ENCODE measurements around the gene INS. TPM values are rescaled to one million over a fixed set of nuclear protein-coding genes. Genes with fewer than 3 reads are reported as not detected.

Gene INS
- total RNA-seq, 1 donor from 2014 or later = not detected

GRCh38 chr11:2192435-2192834 is 31.4 kb upstream of the INS start:
- Histone ChIP-seq H3K4me3 (no peak overlapping the region), H3K27me3 (ENCODE audit: low read depth) (peaks cover 75% of the 10 kb centered on the region), H3K27ac (replicated peaks) (no peak overlapping the region), H3K36me3 (no peaks in the 10 kb centered on the region), H3K9me3 (replicated peaks) (no peaks in the 10 kb centered on the region), H3K4me1 (peaks cover 9% of the 10 kb centered on the region)
- no peak for DNase-seq
- intact Hi-C loops (cut with micrococcal nuclease) = loop anchor here (10.0 kb wide), 2 partner anchors 102 to 222 kb away; no protein-coding TSS in a partner anchor
- no peak for TF ChIP-seq CTCF (IDR thresholded peaks at IDR 0.05; ENCODE audit: borderline replicate concordance)

- Histone ChIP-seq H3K27ac (replicated peaks) (no peak overlapping the region), H3K4me1 (peaks cover 9% of the 10 kb centered on the region), H3K9me3 (replicated peaks) (no peaks in the 10 kb centered on the region), H3K4me3 (no peak overlapping the region), H3K27me3 (ENCODE audit: low read depth) (peaks cover 76% of the 10 kb centered on the region), H3K36me3 (no peaks in the 10 kb centered on the region)
- no peak for DNase-seq
- no peak for TF ChIP-seq CTCF (IDR thresholded peaks at IDR 0.05; ENCODE audit: borderline replicate concordance)
- intact Hi-C loops (cut with micrococcal nuclease) = loop anchor here (10.0 kb wide), 2 partner anchors 103 to 223 kb away; no protein-coding TSS in a partner anchor
Measured at GRCh38 chr11:2191883-2192282, 30.9 kb upstream of the INS start.

GRCh38 chr11:2190657-2191471 is 29.9 kb upstream of the INS start:
- DNase-seq = no peak
- H3K27me3 ChIP-seq (ENCODE audit: low read depth) = peaks cover 85% of the 10 kb centered on the region
- TF ChIP-seq CTCF (IDR thresholded peaks at IDR 0.05; ENCODE audit: borderline replicate concordance) = no peak
- H3K9me3 ChIP-seq (replicated peaks) = no peaks in the 10 kb centered on the region
- intact Hi-C loops (cut with micrococcal nuclease) = loop anchor here (10.0 kb wide), 2 partner anchors 104 to 224 kb away; no protein-coding TSS in a partner anchor
- no peaks in the 10 kb centered on the region for H3K36me3 ChIP-seq
- no peak overlapping the region for H3K27ac ChIP-seq (replicated peaks)
- H3K4me3 ChIP-seq = no peak overlapping the region
- peaks cover 9% of the 10 kb centered on the region for H3K4me1 ChIP-seq

- no peaks in the 10 kb centered on the region for H3K9me3 ChIP-seq (replicated peaks)
- peaks cover 9% of the 10 kb centered on the region for H3K4me1 ChIP-seq
- no peak overlapping the region for H3K4me3 ChIP-seq
- intact Hi-C loops (cut with micrococcal nuclease) = loop anchor here (10.0 kb wide), 3 partner anchors 105 to 705 kb away; no protein-coding TSS in a partner anchor
- H3K27me3 ChIP-seq (ENCODE audit: low read depth) = peaks cover 85% of the 10 kb centered on the region
- H3K36me3 ChIP-seq = no peaks in the 10 kb centered on the region
- DNase-seq = no peak
- no peak overlapping the region for H3K27ac ChIP-seq (replicated peaks)
- no peak for TF ChIP-seq CTCF (IDR thresholded peaks at IDR 0.05; ENCODE audit: borderline replicate concordance)
Measured at GRCh38 chr11:2189938-2190656, 29.1 kb upstream of the INS start.

GRCh38 chr11:2188745-2189144 is 27.7 kb upstream of the INS start:
- no peak for DNase-seq
- H3K36me3 ChIP-seq = no peaks in the 10 kb centered on the region
- no peak overlapping the region for H3K4me3 ChIP-seq
- peaks cover 89% of the 10 kb centered on the region for H3K27me3 ChIP-seq (ENCODE audit: low read depth)
- intact Hi-C loops (cut with micrococcal nuclease) = loop anchor here (10.0 kb wide), 1 partner anchor 706 kb away; no protein-coding TSS in a partner anchor
- no peak overlapping the region for H3K27ac ChIP-seq (replicated peaks)
- no peak for TF ChIP-seq CTCF (IDR thresholded peaks at IDR 0.05; ENCODE audit: borderline replicate concordance)
- peaks cover 9% of the 10 kb centered on the region for H3K4me1 ChIP-seq
- no peaks in the 10 kb centered on the region for H3K9me3 ChIP-seq (replicated peaks)

Measured in left ventricle myocardium inferior (tissue), 1 donor.